GM21360 (cell line): ENCODE results near the gene PABPC1L.

Experiments used
- ATAC-seq: cut with Tn5 transposase; IDR thresholded peaks from one replicate; pipeline ENCODE4 v1.9.1; 2021; ENCODE audit warnings: mild to moderate bottlenecking, moderate library complexity; ENCODE audit not compliant: unreplicated experiment

The PABPC1L gene

GRCh38 chr20:44942264-44942973 is 32.6 kb downstream of the PABPC1L start:
- ATAC-seq = no peak

- no peak for ATAC-seq
These were observed 34.0 kb downstream of the PABPC1L start for GRCh38 chr20:44943828-44944227.

- no peak for ATAC-seq
These were observed 35.4 kb downstream of the PABPC1L start for GRCh38 chr20:44945261-44945660.

- ATAC-seq = no peak
These were observed 36.5 kb downstream of the PABPC1L start for GRCh38 chr20:44946271-44946852.

GRCh38 chr20:44948107-44948506 is 38.2 kb downstream of the PABPC1L start:
- ATAC-seq = no peak

- ATAC-seq = no peak
These were observed 38.7 kb downstream of the PABPC1L start for GRCh38 chr20:44948513-44948912.

GRCh38 chr20:44950368-44950767 is 40.5 kb downstream of the PABPC1L start:
- no peak for ATAC-seq

- ATAC-seq = no peak
These were observed 42.9 kb downstream of the PABPC1L start for GRCh38 chr20:44952731-44953130.

GRCh38 chr20:44954211-44954610 is 44.4 kb downstream of the PABPC1L start:
- no peak for ATAC-seq

- no peak for ATAC-seq
These were observed 45.4 kb downstream of the PABPC1L start for GRCh38 chr20:44955270-44955669.

- no peak for ATAC-seq
These were observed 46.5 kb downstream of the PABPC1L start for GRCh38 chr20:44956410-44956809.

- ATAC-seq = no peak
These were observed 48.4 kb downstream of the PABPC1L start for GRCh38 chr20:44958276-44958675.

GRCh38 chr20:44959082-44959637 is 49.3 kb downstream of the PABPC1L start:
- ATAC-seq = no peak

GRCh38 chr20:44959638-44960102 is 49.8 kb downstream of the PABPC1L start:
- peak; percentile 12 for ATAC-seq

GRCh38 chr20:44960103-44960852 is 50.4 kb downstream of the PABPC1L start, which contains the start of gene TOMM34:
Gene TOMM34 (minus strand): TSS chr20:44960397. CDS start chr20:44960333, 64 bp downstream.
- ATAC-seq = peak; percentile 78

- no peak for ATAC-seq
These were observed 51.4 kb downstream of the PABPC1L start for GRCh38 chr20:44961011-44961869.

- no peak for ATAC-seq
These were observed 52.0 kb downstream of the PABPC1L start for GRCh38 chr20:44961870-44962267.

GRCh38 chr20:44962483-44962882 is 52.6 kb downstream of the PABPC1L start:
- ATAC-seq = no peak

- ATAC-seq = no peak
These were observed 53.7 kb downstream of the PABPC1L start for GRCh38 chr20:44963325-44964215.

GRCh38 chr20:44965651-44966029 is 55.8 kb downstream of the PABPC1L start:
- no peak for ATAC-seq
